ENCODE measurements around the gene FBN1.

The FBN1 gene

GRCh38 chr15:48582452-48583247 lies 62.9 kb downstream of the FBN1 start:
- in situ Hi-C loops (cut with HindIII; ENCODE audit: low sequenced_read_pairs): no loop called here

- in situ Hi-C loops (cut with HindIII; ENCODE audit: low sequenced_read_pairs): no loop called here
Observed at GRCh38 chr15:48581219-48581618, 64.3 kb downstream of the FBN1 start.

GRCh38 chr15:48580736-48581135 lies 64.8 kb downstream of the FBN1 start:
- in situ Hi-C loops (cut with HindIII; ENCODE audit: low sequenced_read_pairs): no loop called here

GRCh38 chr15:48579945-48580671 lies 65.4 kb downstream of the FBN1 start:
- in situ Hi-C loops (cut with HindIII; ENCODE audit: low sequenced_read_pairs): no loop called here

GRCh38 chr15:48578965-48579364 lies 66.5 kb downstream of the FBN1 start:
- in situ Hi-C loops (cut with HindIII; ENCODE audit: low sequenced_read_pairs): no loop called here

GRCh38 chr15:48577469-48577868 lies 68.0 kb downstream of the FBN1 start:
- in situ Hi-C loops (cut with HindIII; ENCODE audit: low sequenced_read_pairs): no loop called here

GRCh38 chr15:48574187-48574586 lies 71.3 kb downstream of the FBN1 start:
- in situ Hi-C loops (cut with HindIII; ENCODE audit: low sequenced_read_pairs): no loop called here

- in situ Hi-C loops (cut with HindIII; ENCODE audit: low sequenced_read_pairs): no loop called here
Observed at GRCh38 chr15:48573780-48574179, 71.7 kb downstream of the FBN1 start.

- in situ Hi-C loops (cut with HindIII; ENCODE audit: low sequenced_read_pairs): no loop called here
Observed at GRCh38 chr15:48572823-48573222, 72.7 kb downstream of the FBN1 start.

GRCh38 chr15:48571510-48571909 lies 74.0 kb downstream of the FBN1 start:
- in situ Hi-C loops (cut with HindIII; ENCODE audit: low sequenced_read_pairs): no loop called here

- in situ Hi-C loops (cut with HindIII; ENCODE audit: low sequenced_read_pairs): no loop called here
Observed at GRCh38 chr15:48570822-48571221, 74.7 kb downstream of the FBN1 start.

- in situ Hi-C loops (cut with HindIII; ENCODE audit: low sequenced_read_pairs): no loop called here
Observed at GRCh38 chr15:48569591-48570302, 75.8 kb downstream of the FBN1 start.

GRCh38 chr15:48566668-48567067 lies 78.8 kb downstream of the FBN1 start:
- in situ Hi-C loops (cut with HindIII; ENCODE audit: low sequenced_read_pairs): no loop called here

- in situ Hi-C loops (cut with HindIII; ENCODE audit: low sequenced_read_pairs): no loop called here
Observed at GRCh38 chr15:48565560-48566482, 79.7 kb downstream of the FBN1 start.

GRCh38 chr15:48564690-48565089 lies 80.8 kb downstream of the FBN1 start:
- in situ Hi-C loops (cut with HindIII; ENCODE audit: low sequenced_read_pairs): no loop called here

- in situ Hi-C loops (cut with HindIII; ENCODE audit: low sequenced_read_pairs): no loop called here
Observed at GRCh38 chr15:48563934-48564333, 81.6 kb downstream of the FBN1 start.

GRCh38 chr15:48560321-48561051 lies 85.0 kb downstream of the FBN1 start:
- in situ Hi-C loops (cut with HindIII; ENCODE audit: low sequenced_read_pairs): no loop called here

- in situ Hi-C loops (cut with HindIII; ENCODE audit: low sequenced_read_pairs): no loop called here
Observed at GRCh38 chr15:48559285-48559684, 86.2 kb downstream of the FBN1 start.

- in situ Hi-C loops (cut with HindIII; ENCODE audit: low sequenced_read_pairs): no loop called here
Observed at GRCh38 chr15:48558226-48558625, 87.3 kb downstream of the FBN1 start.

GRCh38 chr15:48557335-48557734 lies 88.2 kb downstream of the FBN1 start:
- in situ Hi-C loops (cut with HindIII; ENCODE audit: low sequenced_read_pairs): no loop called here
